CD14-positive monocyte (primary cell): ENCODE measurements around the gene ACACA. TPM values are rescaled to one million over a fixed set of nuclear protein-coding genes. Genes with fewer than 3 reads are reported as not detected.

Source experiments
- DNase-seq, 3 donors: peaks; one replicate each; pipeline ENCODE4 v3.0.0-alpha.2; 2011 to 2022
- H2AFZ ChIP-seq: 2 replicates; pipeline ENCODE4 v1.6.0; 2012; ENCODE audit warnings: mild to moderate bottlenecking, low read depth, low read length, inconsistent platforms; ENCODE audit not compliant: insufficient read depth, poor library complexity, severe bottlenecking
- H3K27ac ChIP-seq, 2 donors: 1 replicate in 1 of 2; 2 replicates in 1 of 2; pipeline ENCODE4 v1.5.1; 2012 to 2013; ENCODE audit warnings: low read length in 2 of 2, control low read depth in 1 of 2, inconsistent platforms in 1 of 2, low read depth in 1 of 2, mild to moderate bottlenecking in 1 of 2
- H3K27me3 ChIP-seq, 2 donors: one replicate each; pipeline versions ENCODE4 v1.6.0 to v1.6.1; 2011 to 2013; ENCODE audit warnings: low read length in 2 of 2; ENCODE audit not compliant: control insufficient read depth in 2 of 2, insufficient read depth in 2 of 2
- H3K36me3 ChIP-seq, 2 donors: replicated peaks in 1 of 2; 1 replicate in 1 of 2; 2 replicates in 1 of 2; pipeline versions ENCODE4 v1.5.1 to v1.6.1; 2012 to 2013; ENCODE audit warnings: low read length in 2 of 2, control low read depth in 1 of 2, inconsistent platforms in 1 of 2, mild to moderate bottlenecking in 1 of 2; ENCODE audit not compliant: insufficient read depth in 2 of 2, control insufficient read depth in 1 of 2
- H3K4me1 ChIP-seq, 2 donors: 1 replicate in 1 of 2; 2 replicates in 1 of 2; pipeline versions ENCODE4 v1.5.1 to v1.6.1; 2012 to 2013; ENCODE audit warnings: low read length in 2 of 2, control low read depth in 1 of 2, inconsistent platforms in 1 of 2, mild to moderate bottlenecking in 1 of 2, moderate library complexity in 1 of 2; ENCODE audit not compliant: insufficient read depth in 2 of 2, control insufficient read depth in 1 of 2
- H3K4me2 ChIP-seq: replicated peaks from 2 replicates; pipeline ENCODE3; 2012; ENCODE audit warnings: low read length, moderate library complexity, mild to moderate bottlenecking; ENCODE audit not compliant: poor library complexity, severe bottlenecking; ENCODE audit errors: extremely low read depth
- H3K4me3 ChIP-seq, 3 experiments: fragments of 200-600 bp in 1 of 3; sonication (generic) in 1 of 3; replicated peaks in 1 of 3; 1 replicate in 2 of 3; 2 replicates in 1 of 3; pipeline ENCODE4 v1.5.1; 2011 to 2013; ENCODE audit warnings: low read length in 3 of 3, mild to moderate bottlenecking in 3 of 3, control low read depth in 2 of 3, low read depth in 2 of 3, inconsistent platforms in 1 of 3, moderate library complexity in 1 of 3
- H3K79me2 ChIP-seq: 2 replicates; pipeline ENCODE4 v1.6.0; 2012; ENCODE audit warnings: mild to moderate bottlenecking, control low read depth, inconsistent platforms, low read length, moderate library complexity; ENCODE audit not compliant: insufficient read depth
- H3K9ac ChIP-seq: 2 replicates; pipeline ENCODE4 v1.6.0; 2017; ENCODE audit warnings: low read length, mild to moderate bottlenecking; ENCODE audit not compliant: insufficient read depth, poor library complexity, severe bottlenecking
- H3K9me3 ChIP-seq, 2 donors: replicated peaks in 1 of 2; 1 replicate in 1 of 2; 2 replicates in 1 of 2; pipeline versions ENCODE4 v1.5.1 to v1.6.1; 2012 to 2013; ENCODE audit warnings: low read length in 2 of 2, control low read depth in 1 of 2; ENCODE audit not compliant: control insufficient read depth in 1 of 2, insufficient read depth in 1 of 2
- H4K20me1 ChIP-seq: 2 replicates; pipeline ENCODE4 v1.6.0; 2012; ENCODE audit warnings: mild to moderate bottlenecking, low read length, control low read depth, moderate library complexity; ENCODE audit not compliant: insufficient read depth
- H3K27ac Mint-ChIP-seq, 7 donors: one replicate each; pipeline ENCODE4 v1.8.0; 2020; ENCODE audit warnings: mild to moderate bottlenecking in 7 of 7, mixed read lengths in 7 of 7, moderate library complexity in 6 of 7, inconsistent platforms in 2 of 7
- H3K27me3 Mint-ChIP-seq, 3 donors: one replicate each; pipeline ENCODE4 v1.8.0; 2021 to 2022; ENCODE audit warnings: low read depth in 3 of 3, mild to moderate bottlenecking in 3 of 3, mixed read lengths in 3 of 3, moderate library complexity in 3 of 3, inconsistent platforms in 1 of 3
- H3K36me3 Mint-ChIP-seq, 2 donors: one replicate each; pipeline ENCODE4 v1.8.0; 2020; ENCODE audit warnings: mixed read lengths in 2 of 2, inconsistent platforms in 1 of 2, mild to moderate bottlenecking in 1 of 2
- H3K4me1 Mint-ChIP-seq: one replicate; pipeline ENCODE4 v1.8.0; 2020; ENCODE audit warnings: mild to moderate bottlenecking, mixed read lengths
- H3K4me3 Mint-ChIP-seq, 2 donors: one replicate each; pipeline ENCODE4 v1.8.0; 2020; ENCODE audit warnings: mild to moderate bottlenecking in 2 of 2, mixed read lengths in 2 of 2, moderate library complexity in 1 of 2
- H3K9me3 Mint-ChIP-seq, 7 donors: one replicate each; pipeline ENCODE4 v1.8.0; 2020 to 2022; ENCODE audit warnings: mixed read lengths in 7 of 7, mild to moderate bottlenecking in 6 of 7, moderate library complexity in 6 of 7, inconsistent platforms in 2 of 7
- WGBS: methylation state at CpG from one replicate; pipeline ENCODE4 v1.1.5; 2013; ENCODE audit warnings: missing lambda C conversion rate; ENCODE audit not compliant: insufficient coverage; 5-methylcytosine and 5-hydroxymethylcytosine counted together
- intact Hi-C, 2 donors: fragments of 100-400 bp; cut with micrococcal nuclease; formaldehyde crosslinking; loops; one replicate each; pipeline versions ENCODE4 v1.15.0 to v1.15.1; 2023
- polyA plus RNA-seq, 3 donors: library from polyadenylated mRNA; depleted of rRNA in 1 of 3; unstranded in 2 of 3; stranded (reverse) in 1 of 3; fragments of 300-500 nt in 2 of 3; fragments of >200 nt in 1 of 3; fragmentation: Illumina TruSeq in 2 of 3; gene quantifications; 1 replicate in 2 of 3; 2 replicates in 1 of 3; pipeline ENCODE4 v1.2.3, GENCODE V29; 2012 to 2021
- TF ChIP-seq, protein P1 (sequence below): fragments of 200-600 bp; IDR thresholded peaks from one replicate; pipeline ENCODE4 v1.8.0; 2022; ENCODE audit warnings: antibody characterized with exemption, mild to moderate bottlenecking

ACACA gene
- polyA plus RNA-seq, 3 donors: 3.5 to 4.6 (median 3.8) TPM

DNA sequence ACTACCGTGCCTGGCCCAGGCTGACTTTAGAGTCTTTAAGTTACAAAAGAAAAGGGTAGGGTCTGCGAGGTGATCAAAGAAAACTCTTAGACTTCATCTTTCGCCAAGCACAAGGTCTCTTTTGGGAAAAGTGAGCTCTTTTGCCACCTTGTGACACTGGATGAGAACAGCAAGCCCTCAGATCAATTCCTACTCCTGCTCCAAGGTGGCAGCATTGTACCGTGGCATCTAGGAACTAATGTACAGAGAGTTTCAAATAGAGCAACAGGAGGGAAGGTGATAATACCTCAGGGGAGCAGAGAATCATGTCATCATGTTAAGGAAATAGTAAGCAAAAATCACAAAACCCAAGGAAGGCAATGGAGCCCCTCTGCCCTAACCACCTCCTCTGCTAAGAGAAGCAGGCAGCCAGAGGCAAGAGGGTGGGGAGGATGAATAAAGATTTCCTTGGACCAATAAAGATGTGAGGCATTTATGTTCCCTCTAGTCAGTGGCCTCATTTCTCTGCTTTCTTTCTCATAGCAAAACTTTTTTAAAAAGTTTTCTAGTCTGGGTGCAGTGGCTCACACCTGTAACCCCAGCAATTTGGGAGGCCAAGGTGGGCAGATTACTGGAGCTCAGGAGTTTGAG lies 33.0 kb downstream of the ACACA start:
- H3K36me3 Mint-ChIP-seq: no peaks in the 10 kb centered on the region
- no peak overlapping the region for H3K4me3 Mint-ChIP-seq
- no peaks in the 10 kb centered on the region for H3K79me2 ChIP-seq
- H3K9me3 ChIP-seq: no peaks in the 10 kb centered on the region
- H3K27me3 ChIP-seq: no peaks in the 10 kb centered on the region
- H3K4me1 ChIP-seq: peaks cover 1 to 2% of the 10 kb centered on the region in 2 donors
- H3K27ac Mint-ChIP-seq: peak overlapping the region in 3 of 7 donors; percentile 32 to 73 (median 35)
- peaks cover 0 to 2% (median 0%) of the 10 kb centered on the region in 3 donors for H3K27me3 Mint-ChIP-seq
- 43% methylated on average over 1 of the region's 4 CpGs for WGBS
- no peak overlapping the region for H3K4me2 ChIP-seq
- intact Hi-C loops: loop anchor here (10.0 kb wide), 1 partner anchor 749 kb away; no protein-coding TSS in a partner anchor
- H4K20me1 ChIP-seq: no peaks in the 10 kb centered on the region
- TF ChIP-seq, protein P1, sequence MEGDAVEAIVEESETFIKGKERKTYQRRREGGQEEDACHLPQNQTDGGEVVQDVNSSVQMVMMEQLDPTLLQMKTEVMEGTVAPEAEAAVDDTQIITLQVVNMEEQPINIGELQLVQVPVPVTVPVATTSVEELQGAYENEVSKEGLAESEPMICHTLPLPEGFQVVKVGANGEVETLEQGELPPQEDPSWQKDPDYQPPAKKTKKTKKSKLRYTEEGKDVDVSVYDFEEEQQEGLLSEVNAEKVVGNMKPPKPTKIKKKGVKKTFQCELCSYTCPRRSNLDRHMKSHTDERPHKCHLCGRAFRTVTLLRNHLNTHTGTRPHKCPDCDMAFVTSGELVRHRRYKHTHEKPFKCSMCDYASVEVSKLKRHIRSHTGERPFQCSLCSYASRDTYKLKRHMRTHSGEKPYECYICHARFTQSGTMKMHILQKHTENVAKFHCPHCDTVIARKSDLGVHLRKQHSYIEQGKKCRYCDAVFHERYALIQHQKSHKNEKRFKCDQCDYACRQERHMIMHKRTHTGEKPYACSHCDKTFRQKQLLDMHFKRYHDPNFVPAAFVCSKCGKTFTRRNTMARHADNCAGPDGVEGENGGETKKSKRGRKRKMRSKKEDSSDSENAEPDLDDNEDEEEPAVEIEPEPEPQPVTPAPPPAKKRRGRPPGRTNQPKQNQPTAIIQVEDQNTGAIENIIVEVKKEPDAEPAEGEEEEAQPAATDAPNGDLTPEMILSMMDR: peak; percentile 95
- H3K27ac ChIP-seq: no peak overlapping the region
- H2AFZ ChIP-seq: no peak overlapping the region
- no peak overlapping the region for H3K9ac ChIP-seq
- H3K9me3 Mint-ChIP-seq: peaks cover 0 to 3% (median 0%) of the 10 kb centered on the region in 7 donors
- H3K4me1 Mint-ChIP-seq: peaks cover 9% of the 10 kb centered on the region
- peak; percentile 40 to 54 (median 52) for DNase-seq
- no peaks in the 10 kb centered on the region for H3K36me3 ChIP-seq
- H3K4me3 ChIP-seq: no peak overlapping the region

DNA sequence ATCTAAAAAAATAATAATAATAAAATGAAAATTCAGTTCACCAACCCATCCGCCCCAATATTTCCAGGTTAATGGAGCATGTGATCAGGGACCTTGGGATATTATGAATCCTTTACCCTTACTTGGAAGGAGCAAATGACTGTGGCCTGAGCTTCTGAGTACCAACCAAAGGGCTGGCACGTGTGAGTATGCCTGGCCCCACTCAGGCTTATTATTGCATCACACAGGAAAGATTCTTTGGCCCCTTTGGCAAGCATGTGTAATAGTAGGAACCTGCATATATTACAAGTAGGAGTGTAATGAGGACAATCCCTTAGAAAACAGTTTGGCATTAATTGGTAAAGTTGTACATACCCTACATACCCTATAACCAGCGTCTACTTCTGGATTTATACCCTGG lies 38.1 kb downstream of the ACACA start:
- H3K4me2 ChIP-seq: no peak overlapping the region
- H3K79me2 ChIP-seq: no peaks in the 10 kb centered on the region
- Mint-ChIP-seq H3K36me3 (no peaks in the 10 kb centered on the region), H3K9me3 (no peaks in the 10 kb centered on the region), H3K4me3 (no peak overlapping the region), H3K27ac (no peak overlapping the region), H3K27me3 (peaks cover 0 to 2% (median 0%) of the 10 kb centered on the region in 3 donors), H3K4me1 (peaks cover 10% of the 10 kb centered on the region)
- peak in 1 of 3 donors; percentile 19 for DNase-seq
- H4K20me1 ChIP-seq: no peaks in the 10 kb centered on the region
- WGBS: no CpG with 5 or more reads among the region's 3 CpGs
- no peak overlapping the region for H3K27ac ChIP-seq
- no peaks in the 10 kb centered on the region for H3K36me3 ChIP-seq
- intact Hi-C loops: no loop called here
- H3K9me3 ChIP-seq: no peaks in the 10 kb centered on the region
- H3K4me1 ChIP-seq: peaks cover 3 to 5% of the 10 kb centered on the region in 2 donors
- no peak overlapping the region for H3K9ac ChIP-seq
- TF ChIP-seq, protein P1: no peak
- H2AFZ ChIP-seq: no peak overlapping the region
- H3K4me3 ChIP-seq: no peak overlapping the region
- H3K27me3 ChIP-seq: no peaks in the 10 kb centered on the region
